ENCODE results near the gene C10orf95.

DNA sequence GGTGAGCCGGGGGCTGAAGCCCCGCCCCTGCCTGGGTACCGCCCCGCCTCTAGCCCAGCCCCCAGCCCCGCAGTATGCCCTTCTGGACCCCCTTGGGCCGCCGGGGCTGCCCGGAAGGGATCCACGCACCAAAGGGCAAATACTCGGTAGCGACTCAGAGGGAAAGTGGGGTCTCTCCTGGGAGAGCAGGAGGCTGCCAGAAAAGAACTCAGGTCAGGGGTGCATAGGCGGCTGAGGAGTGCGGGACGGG lies 29.9 kb downstream of the C10orf95 start:
- TF ChIP-seq EZH2 (IDR thresholded peaks at IDR 0.05; ENCODE audit: borderline replicate concordance, control insufficient read depth, low read depth, low read length) (no peak), CREM (IDR thresholded peaks at IDR 0.05; ENCODE audit: low read depth) (no peak), RCOR1 (conservative IDR thresholded peaks at IDR 0.05; ENCODE audit: low read depth, low read length) (no peak), POLR2A (IDR thresholded peaks at IDR 0.05; ENCODE audit: low read depth, low read length) (no peak), SIN3A (IDR thresholded peaks at IDR 0.05; ENCODE audit: low read depth, low read length) (no peak), ZBED1 (IDR thresholded peaks at IDR 0.05; ENCODE audit: borderline replicate concordance) (no peak), BHLHE40 (IDR thresholded peaks at IDR 0.05; ENCODE audit: borderline replicate concordance in 1 of 2, low read depth in 2 of 2, low read length in 1 of 2) (no peak)
